T-cell (primary cell): ENCODE measurements around the gene ESYT1. TPM values are rescaled to one million over a fixed set of nuclear protein-coding genes. Genes with fewer than 3 reads are reported as not detected.

Experiments used
- ATAC-seq, 4 experiments: fragments of 200-7000 bp in 3 of 4; fragments of 150-1000 bp in 1 of 4; cut with Tn5 transposase; replicated peaks in 1 of 4; 1 replicate in 3 of 4; 2 replicates in 1 of 4; pipeline ENCODE4 v1.10.0; 2021; ENCODE audit warnings: moderate library complexity in 3 of 4, mild to moderate bottlenecking in 2 of 4, moderate number of reproducible peaks in 1 of 4
- CTCF ChIA-PET, 2 donors: fragments of 300-600 bp; sonication (Branson Sonifier 250); formaldehyde crosslinking; loops; one replicate each; lab custom pipeline; 2022; ENCODE audit warnings: antibody characterized with exemption in 2 of 2; lab: Charles Lee
- POLR2A ChIA-PET, 2 donors: fragments of 300-600 bp; sonication (Branson Sonifier 250); formaldehyde crosslinking; loops; one replicate each; lab custom pipeline; 2022; ENCODE audit warnings: antibody characterized with exemption in 2 of 2; lab: Charles Lee
- DNase-seq, 35 experiments: peaks; one replicate each; pipeline versions ENCODE4 v3.0.0 to v3.0.0-alpha.2; 2013 to 2023
- H3K27ac ChIP-seq: one replicate; pipeline ENCODE4 v1.5.1; 2013; ENCODE audit warnings: low read length
- H3K27me3 ChIP-seq, 2 experiments: replicated peaks in 1 of 2; 1 replicate in 1 of 2; 2 replicates in 1 of 2; pipeline versions ENCODE4 v1.6.1 to v1.7.0; 2013; ENCODE audit warnings: low read length in 1 of 2, mixed read lengths in 1 of 2; ENCODE audit not compliant: control insufficient read depth in 2 of 2, insufficient read depth in 2 of 2; ENCODE audit errors: extremely low read depth in 1 of 2
- H3K36me3 ChIP-seq, 2 donors: 1 replicate in 1 of 2; 2 replicates in 1 of 2; pipeline versions ENCODE4 v1.6.1 to v1.7.0; 2013; ENCODE audit warnings: low read length in 1 of 2; ENCODE audit not compliant: control insufficient read depth in 2 of 2, insufficient read depth in 1 of 2; ENCODE audit errors: extremely low read depth in 1 of 2
- H3K4me1 ChIP-seq, 2 experiments: 1 replicate in 1 of 2; 2 replicates in 1 of 2; pipeline versions ENCODE4 v1.6.1 to v1.7.0; 2013; ENCODE audit warnings: low read length in 2 of 2, mixed read lengths in 1 of 2; ENCODE audit not compliant: insufficient read depth in 2 of 2, control insufficient read depth in 1 of 2; ENCODE audit errors: extremely low read depth in 1 of 2
- H3K4me3 ChIP-seq, 2 donors: 1 replicate in 1 of 2; 2 replicates in 1 of 2; pipeline versions ENCODE4 v1.5.1 to v1.7.0; 2013; ENCODE audit warnings: mild to moderate bottlenecking in 2 of 2, low read length in 1 of 2, moderate library complexity in 1 of 2; ENCODE audit not compliant: control insufficient read depth in 1 of 2; ENCODE audit errors: extremely low read depth in 1 of 2
- H3K9me3 ChIP-seq: 2 replicates; pipeline ENCODE4 v1.7.0; 2013
- H3K27ac Mint-ChIP-seq, 2 donors: one replicate each; pipeline ENCODE4 v1.8.0; 2020 to 2021; ENCODE audit warnings: mild to moderate bottlenecking in 2 of 2, mixed read lengths in 2 of 2
- H3K27me3 Mint-ChIP-seq, 2 donors: one replicate each; pipeline ENCODE4 v1.8.0; 2021 to 2022; ENCODE audit warnings: mixed read lengths in 2 of 2
- H3K36me3 Mint-ChIP-seq: one replicate; pipeline ENCODE4 v1.8.0; 2021; ENCODE audit warnings: mixed read lengths
- H3K4me1 Mint-ChIP-seq, 3 donors: one replicate each; pipeline ENCODE4 v1.8.0; 2020 to 2022; ENCODE audit warnings: mixed read lengths in 3 of 3, mild to moderate bottlenecking in 1 of 3
- H3K4me3 Mint-ChIP-seq, 3 donors: one replicate each; pipeline ENCODE4 v1.8.0; 2020 to 2022; ENCODE audit warnings: mild to moderate bottlenecking in 3 of 3, mixed read lengths in 3 of 3, moderate library complexity in 3 of 3
- H3K9me3 Mint-ChIP-seq, 3 donors: one replicate each; pipeline ENCODE4 v1.8.0; 2020 to 2022; ENCODE audit warnings: mixed read lengths in 3 of 3
- WGBS: methylation state at CpG from one replicate; pipeline ENCODE4 v1.1.5; 2013; ENCODE audit warnings: missing lambda C conversion rate; ENCODE audit not compliant: insufficient coverage; 5-methylcytosine and 5-hydroxymethylcytosine counted together
- total RNA-seq, 35 experiments: library from RNA in 6 of 35; stranded (reverse) in 6 of 35; fragments of 120-200 nt in 1 of 35; gene quantifications; one replicate each; pipeline versions ENCODE4 v1.2.1 to v1.2.4 and lab custom pipeline; 2013 to 2026

The ESYT1 gene
- total RNA-seq, 5 donors from 2014 or later (not counting 1 experiment from before 2014, with no cell fraction given), result 181 to 298 (median 276) TPM

DNA sequence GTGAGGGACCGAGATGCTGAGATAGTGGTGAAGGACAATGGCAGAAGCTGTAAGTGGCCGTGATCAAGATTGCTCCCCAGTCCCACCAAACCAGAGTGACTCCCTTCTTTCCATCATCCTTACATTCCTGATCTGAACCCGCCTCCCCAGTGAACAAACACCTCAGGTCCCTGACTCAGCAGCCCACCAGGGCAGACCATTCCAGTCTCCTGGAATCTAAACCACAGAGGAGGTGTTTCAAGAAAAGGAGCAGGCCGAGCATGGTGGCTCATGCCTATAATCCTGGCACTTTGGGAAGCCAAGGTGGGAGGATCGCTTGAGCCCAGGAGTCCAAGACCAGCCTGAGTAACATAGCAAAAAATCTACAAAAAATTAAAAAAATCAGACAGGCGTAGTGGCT, 41.5 kb upstream of the ESYT1 start:
- no peaks in the 10 kb centered on the region for H3K9me3 ChIP-seq
- no peaks in the 10 kb centered on the region for H3K9me3 Mint-ChIP-seq
- 89% methylated on average over 2 of the region's 6 CpGs for WGBS
- POLR2A ChIA-PET, result interaction anchor here in 1 of 2 donors (0.6 kb wide), 1 partner anchor 12 kb away, joined by 3 read pairs; no protein-coding TSS in a partner anchor
- no peak overlapping the region for H3K27ac ChIP-seq
- no peak overlapping the region for H3K27ac Mint-ChIP-seq
- H3K27me3 Mint-ChIP-seq, result peaks cover 0 to 11% of the 10 kb centered on the region in 2 donors
- H3K36me3 ChIP-seq, result no peaks in the 10 kb centered on the region
- H3K27me3 ChIP-seq, result peaks cover 0 to 29% of the 10 kb centered on the region in 2 experiments
- H3K4me3 Mint-ChIP-seq, result no peak overlapping the region
- H3K4me3 ChIP-seq, result no peak overlapping the region
- no peaks in the 10 kb centered on the region for H3K4me1 Mint-ChIP-seq
- no peaks in the 10 kb centered on the region for H3K36me3 Mint-ChIP-seq
- CTCF ChIA-PET, result interaction anchor here in 1 of 2 donors (0.7 kb wide), 1 partner anchor 18 kb away, joined by 6 read pairs; no protein-coding TSS in a partner anchor
- H3K4me1 ChIP-seq, result no peaks in the 10 kb centered on the region
- no peak for DNase-seq
- no peak for ATAC-seq

DNA sequence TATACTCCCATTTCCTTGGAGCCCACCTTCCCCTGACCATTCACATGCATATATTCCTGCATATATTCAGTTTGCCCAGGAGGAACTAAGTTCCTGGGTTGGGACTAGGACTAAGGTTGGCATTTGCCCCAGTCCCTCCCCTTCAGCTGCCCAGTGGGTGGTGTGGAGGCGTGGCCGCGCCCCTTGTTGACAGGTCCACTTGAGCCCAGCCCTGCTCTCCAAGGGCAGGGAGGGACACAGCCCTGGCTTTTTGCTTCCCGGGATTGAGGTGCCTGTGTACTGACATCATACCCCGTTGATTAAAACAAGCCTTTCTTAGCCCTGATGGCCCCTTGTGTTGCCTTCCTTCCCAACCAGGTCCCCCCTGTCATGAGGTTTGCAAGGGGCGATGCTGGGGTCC, 40.8 kb upstream of the ESYT1 start:
- ChIA-PET CTCF (no interaction called here), POLR2A (no interaction called here)
- Histone ChIP-seq H3K36me3 (no peaks in the 10 kb centered on the region), H3K4me3 (no peak overlapping the region), H3K4me1 (no peaks in the 10 kb centered on the region), H3K27ac (no peak overlapping the region), H3K27me3 (peaks cover 0 to 24% of the 10 kb centered on the region in 2 experiments), H3K9me3 (no peaks in the 10 kb centered on the region)
- no peak for DNase-seq
- no peak for ATAC-seq
- Mint-ChIP-seq H3K9me3 (no peaks in the 10 kb centered on the region), H3K4me3 (no peak overlapping the region), H3K27ac (no peak overlapping the region), H3K36me3 (no peaks in the 10 kb centered on the region), H3K4me1 (no peaks in the 10 kb centered on the region), H3K27me3 (peaks cover 0 to 11% of the 10 kb centered on the region in 2 donors)
- 86% methylated on average over 5 of the region's 6 CpGs for WGBS

DNA sequence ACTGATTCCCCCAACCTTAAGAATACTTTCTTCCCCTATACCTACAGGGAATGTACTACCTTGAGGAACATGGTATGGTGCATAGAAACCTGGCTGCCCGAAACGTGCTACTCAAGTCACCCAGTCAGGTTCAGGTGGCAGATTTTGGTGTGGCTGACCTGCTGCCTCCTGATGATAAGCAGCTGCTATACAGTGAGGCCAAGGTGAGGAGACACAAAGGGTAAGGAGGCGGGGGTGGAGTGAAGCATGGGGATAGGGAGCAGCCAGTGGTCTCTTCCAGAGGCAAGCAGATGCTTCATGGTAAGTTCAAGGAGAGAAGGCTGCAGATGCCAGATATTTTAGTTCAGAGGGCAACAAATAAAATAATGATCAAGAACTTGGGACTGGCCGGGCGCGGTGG, 30.3 kb upstream of the ESYT1 start:
- H3K4me1 Mint-ChIP-seq, result peaks cover 20 to 26% (median 23%) of the 10 kb centered on the region in 3 donors
- WGBS, result 90% methylated on average over 6 of the region's 6 CpGs
- H3K4me3 Mint-ChIP-seq, result no peak overlapping the region
- Histone ChIP-seq H3K4me3 (no peak overlapping the region), H3K27ac (no peak overlapping the region), H3K4me1 (peaks cover 17 to 21% of the 10 kb centered on the region in 2 experiments), H3K9me3 (no peaks in the 10 kb centered on the region), H3K27me3 (peaks cover 0 to 7% of the 10 kb centered on the region in 2 experiments), H3K36me3 (no peaks in the 10 kb centered on the region)
- ChIA-PET CTCF (no interaction called here), POLR2A (no interaction called here)
- H3K27me3 Mint-ChIP-seq, result peaks cover 0 to 6% of the 10 kb centered on the region in 2 donors
- peak overlapping the region in 1 of 2 donors; percentile 12 for H3K27ac Mint-ChIP-seq
- H3K36me3 Mint-ChIP-seq, result no peaks in the 10 kb centered on the region
- no peak for DNase-seq
- ATAC-seq, result no peak
- H3K9me3 Mint-ChIP-seq, result no peaks in the 10 kb centered on the region

DNA sequence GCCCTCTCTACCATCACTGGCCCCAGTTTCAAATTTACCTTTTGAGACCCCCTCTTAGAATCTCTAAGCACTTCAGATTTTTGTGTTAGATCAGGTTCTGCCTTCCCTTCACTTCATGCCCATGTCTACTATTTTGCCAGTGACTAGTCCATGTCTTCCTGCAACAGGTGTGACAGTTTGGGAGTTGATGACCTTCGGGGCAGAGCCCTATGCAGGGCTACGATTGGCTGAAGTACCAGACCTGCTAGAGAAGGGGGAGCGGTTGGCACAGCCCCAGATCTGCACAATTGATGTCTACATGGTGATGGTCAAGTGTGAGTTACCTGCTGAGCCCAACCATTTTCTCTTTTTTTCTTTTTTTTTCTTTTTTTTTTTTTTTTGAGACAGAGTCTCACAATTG, 29.5 kb upstream of the ESYT1 start:
- ATAC-seq (no peak), DNase-seq (no peak)
- Mint-ChIP-seq H3K4me1 (peaks cover 29 to 35% (median 32%) of the 10 kb centered on the region in 3 donors), H3K36me3 (no peaks in the 10 kb centered on the region), H3K27ac (peak overlapping the region in 1 of 2 donors; percentile 64), H3K27me3 (peaks cover 0 to 4% of the 10 kb centered on the region in 2 donors), H3K4me3 (no peak overlapping the region), H3K9me3 (no peaks in the 10 kb centered on the region)
- Histone ChIP-seq H3K9me3 (no peaks in the 10 kb centered on the region), H3K4me1 (peaks cover 25 to 26% of the 10 kb centered on the region in 2 experiments), H3K27ac (no peak overlapping the region), H3K36me3 (no peaks in the 10 kb centered on the region), H3K4me3 (no peak overlapping the region), H3K27me3 (peaks cover 0 to 4% of the 10 kb centered on the region in 2 experiments)
- ChIA-PET CTCF (interaction anchor here in 1 of 2 donors (0.5 kb wide), 1 partner anchor 11 kb away, joined by 5 read pairs; no protein-coding TSS in a partner anchor), POLR2A (interaction anchor here in 1 of 2 donors (0.7 kb wide), 1 partner anchor 12 kb away, joined by 3 read pairs; no protein-coding TSS in a partner anchor)
- WGBS, result no CpG with 5 or more reads among the region's 3 CpGs

DNA sequence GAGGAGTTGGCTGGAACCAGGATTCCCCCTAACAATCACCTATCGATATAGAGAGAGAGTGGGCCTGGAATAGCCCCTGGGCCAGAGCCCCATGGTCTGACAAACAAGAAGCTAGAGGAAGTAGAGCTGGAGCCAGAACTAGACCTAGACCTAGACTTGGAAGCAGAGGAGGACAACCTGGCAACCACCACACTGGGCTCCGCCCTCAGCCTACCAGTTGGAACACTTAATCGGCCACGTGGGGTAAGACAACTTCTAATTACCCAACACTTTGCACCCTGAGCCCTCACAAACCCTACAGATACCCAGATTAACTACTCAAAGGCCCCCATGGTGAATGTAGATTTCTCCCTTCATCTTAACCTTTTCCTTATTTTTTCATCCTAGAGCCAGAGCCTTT, 28.3 kb upstream of the ESYT1 start:
- DNase-seq (no peak), ATAC-seq (no peak)
- H3K9me3 Mint-ChIP-seq, result no peaks in the 10 kb centered on the region
- H3K9me3 ChIP-seq, result no peaks in the 10 kb centered on the region
- H3K4me3 ChIP-seq, result no peak overlapping the region
- no peaks in the 10 kb centered on the region for H3K27me3 ChIP-seq
- CTCF ChIA-PET, result no interaction called here
- no peak overlapping the region for H3K27ac ChIP-seq
- H3K36me3 ChIP-seq, result no peaks in the 10 kb centered on the region
- POLR2A ChIA-PET, result no interaction called here
- peak overlapping the region; percentile 49 to 79 for H3K27ac Mint-ChIP-seq
- 90% methylated on average over 3 of the region's 4 CpGs for WGBS
- no peaks in the 10 kb centered on the region for H3K27me3 Mint-ChIP-seq
- H3K4me1 ChIP-seq, result peaks cover 25 to 32% of the 10 kb centered on the region in 2 experiments
- H3K36me3 Mint-ChIP-seq, result no peaks in the 10 kb centered on the region
- H3K4me3 Mint-ChIP-seq, result no peak overlapping the region
- H3K4me1 Mint-ChIP-seq, result peaks cover 35 to 45% (median 40%) of the 10 kb centered on the region in 3 donors

DNA sequence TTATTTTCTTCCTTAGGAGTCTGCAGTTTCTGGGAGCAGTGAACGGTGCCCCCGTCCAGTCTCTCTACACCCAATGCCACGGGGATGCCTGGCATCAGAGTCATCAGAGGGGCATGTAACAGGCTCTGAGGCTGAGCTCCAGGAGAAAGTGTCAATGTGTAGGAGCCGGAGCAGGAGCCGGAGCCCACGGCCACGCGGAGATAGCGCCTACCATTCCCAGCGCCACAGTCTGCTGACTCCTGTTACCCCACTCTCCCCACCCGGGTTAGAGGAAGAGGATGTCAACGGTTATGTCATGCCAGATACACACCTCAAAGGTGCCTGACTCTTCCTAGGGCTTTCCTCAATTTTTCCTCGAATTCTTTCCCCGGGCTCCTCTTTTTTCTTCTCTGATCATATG, 27.0 kb upstream of the ESYT1 start:
- Histone ChIP-seq H3K9me3 (no peaks in the 10 kb centered on the region), H3K27ac (peak overlapping the region; percentile 72), H3K36me3 (no peaks in the 10 kb centered on the region), H3K27me3 (no peaks in the 10 kb centered on the region), H3K4me3 (no peak overlapping the region), H3K4me1 (peaks cover 32 to 43% of the 10 kb centered on the region in 2 experiments)
- Mint-ChIP-seq H3K4me3 (no peak overlapping the region), H3K9me3 (no peaks in the 10 kb centered on the region), H3K4me1 (peaks cover 45 to 57% (median 51%) of the 10 kb centered on the region in 3 donors), H3K27me3 (no peaks in the 10 kb centered on the region), H3K27ac (peak overlapping the region; percentile 99 to 100), H3K36me3 (no peaks in the 10 kb centered on the region)
- WGBS, result 74% methylated on average over 3 of the region's 14 CpGs
- ChIA-PET POLR2A (no interaction called here), CTCF (interaction anchor here in 1 of 2 donors (0.7 kb wide), 1 partner anchor 1708 kb away, joined by 3 read pairs; no protein-coding TSS in a partner anchor)
- ATAC-seq (no peak), DNase-seq (no peak)
